OCI-LY7 (cell line): ENCODE results near the gene DMRTA1. TPM values are rescaled to one million over a fixed set of nuclear protein-coding genes. Genes with fewer than 3 reads are reported as not detected.
"Not testable (repeated sequence)": the region's sequence is repeated elsewhere in the genome, so short reads cannot be mapped to it uniquely, and the experiment has no call there.

Experiments used
- BruUV-seq: library from RNA; stranded (reverse); fragments of 400-500 nt; replicated peaks from 2 replicates; lab custom pipeline; 2021; lab: Mats Ljungman, UMichigan
- CTCF ChIA-PET: fragments of 300-600 bp; sonication (Branson Sonifier 250); formaldehyde crosslinking; loops from one replicate; lab custom pipeline; 2022; ENCODE audit warnings: antibody characterized with exemption; ENCODE audit not compliant: unreplicated experiment; lab: Charles Lee
- POLR2A ChIA-PET: fragments of 300-600 bp; sonication (Branson Sonifier 250); formaldehyde crosslinking; loops from one replicate; lab custom pipeline; 2022; ENCODE audit warnings: antibody characterized with exemption; lab: Charles Lee
- DNase-seq: peaks from one replicate; pipeline ENCODE4 v3.0.0-alpha.2; 2015; ENCODE audit warnings: low spot score
- H2AFZ ChIP-seq: fragments of 200-600 bp; sonication (generic), shearing (Covaris generic); 2 replicates; pipeline ENCODE4 v1.6.1; 2014; ENCODE audit warnings: mild to moderate bottlenecking, antibody characterized with exemption, low read length, moderate library complexity
- H3K27ac ChIP-seq: fragments of 200-600 bp; sonication (generic); 2 replicates; pipeline ENCODE4 v1.5.1; 2014; ENCODE audit warnings: mixed run types, low read depth, mild to moderate bottlenecking, moderate library complexity, low read length, inconsistent platforms; ENCODE audit not compliant: poor library complexity, severe bottlenecking
- H3K36me3 ChIP-seq: fragments of 200-600 bp; sonication (generic); 2 replicates; pipeline ENCODE4 v1.6.1; 2014; ENCODE audit warnings: mild to moderate bottlenecking, antibody characterized with exemption, low read length, moderate library complexity, mixed read lengths; ENCODE audit not compliant: insufficient read depth
- H3K4me1 ChIP-seq: fragments of 200-600 bp; sonication (generic); 2 replicates; pipeline ENCODE4 v1.5.1; 2014; ENCODE audit warnings: mild to moderate bottlenecking, low read length; ENCODE audit not compliant: insufficient read depth, poor library complexity, severe bottlenecking
- H3K4me2 ChIP-seq: fragments of 200-600 bp; sonication (generic); 2 replicates; pipeline ENCODE4 v1.6.1; 2014; ENCODE audit warnings: mild to moderate bottlenecking, low read length
- H3K4me3 ChIP-seq: fragments of 200-600 bp; sonication (generic); 2 replicates; pipeline ENCODE4 v1.5.1; 2014; ENCODE audit warnings: mild to moderate bottlenecking, low read depth, low read length; ENCODE audit not compliant: poor library complexity, severe bottlenecking
- H3K79me2 ChIP-seq: fragments of 200-600 bp; sonication (generic); 2 replicates; pipeline ENCODE4 v1.6.1; 2016; ENCODE audit warnings: low read depth, mild to moderate bottlenecking, low read length, moderate library complexity, mixed read lengths; ENCODE audit not compliant: insufficient read depth
- H3K9me2 ChIP-seq: fragments of 200-600 bp; sonication (generic); 2 replicates; pipeline ENCODE4 v1.6.1; 2016; ENCODE audit warnings: mild to moderate bottlenecking, low read length, mixed read lengths; ENCODE audit not compliant: insufficient read depth
- H3K9me3 ChIP-seq: fragments of 200-600 bp; sonication (generic); 2 replicates; pipeline ENCODE4 v1.6.1; 2014; ENCODE audit warnings: mild to moderate bottlenecking, mixed run types, low read length, mixed read lengths
- H4K20me1 ChIP-seq: fragments of 200-600 bp; sonication (generic); 2 replicates; pipeline ENCODE4 v1.6.1; 2014; ENCODE audit warnings: mild to moderate bottlenecking, antibody characterized with exemption, low read length, moderate library complexity, mixed read lengths; ENCODE audit not compliant: insufficient read depth
- EZH2phosphoT487 ChIP-seq: fragments of 200-600 bp; sonication (generic); IDR thresholded peaks from 2 replicates; pipeline ENCODE4 v1.6.1; 2018; ENCODE audit warnings: low read depth, borderline replicate concordance, mild to moderate bottlenecking, mixed run types, antibody characterized with exemption, low read length, moderate library complexity, mixed read lengths
- intact Hi-C: fragments of 100-400 bp; cut with micrococcal nuclease; formaldehyde crosslinking; loops from one replicate; pipeline ENCODE4 v1.10.0; 2022; ENCODE audit not compliant: unreplicated experiment
- total RNA-seq, 2 experiments: library from RNA; depleted of rRNA in 1 of 2; stranded (reverse); fragments of >200 nt in 1 of 2; shearing (Covaris generic) in 1 of 2; gene quantifications; 2 replicates each; pipeline ENCODE4 v1.2.3, GENCODE V29; 2014 to 2022
- TF ChIP-seq, protein P1 (sequence below): fragments of 200-600 bp; sonication (generic); conservative IDR thresholded peaks from 2 replicates; pipeline ENCODE4 v1.5.1; 2014; ENCODE audit warnings: mild to moderate bottlenecking, antibody characterized with exemption, low read length, moderate library complexity, mixed read lengths

The DMRTA1 gene
- total RNA-seq, 2 experiments from 2014 or later, result not detected

DNA sequence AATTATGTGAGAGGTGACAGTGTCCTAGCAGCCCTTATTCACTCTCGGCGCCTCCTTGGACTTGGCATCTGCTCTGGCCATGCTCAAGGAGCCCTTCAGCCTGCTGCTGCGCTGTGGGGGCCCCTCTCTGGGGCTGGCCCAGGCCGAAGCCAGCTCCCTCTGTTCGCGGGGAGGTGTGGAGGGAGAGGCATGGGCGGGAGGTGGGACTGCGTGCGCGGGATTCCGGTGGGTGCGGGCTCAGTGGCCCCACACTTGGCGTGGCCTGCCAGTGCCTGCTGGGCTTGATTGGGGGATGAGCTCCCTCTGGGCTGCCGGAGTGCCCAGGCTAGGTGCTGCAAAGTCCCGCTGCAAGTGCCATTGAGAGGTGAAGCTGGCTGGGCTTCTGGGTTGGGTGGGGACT is 12.9 kb upstream of the DMRTA1 start:
- no peaks in the 10 kb centered on the region for H3K36me3 ChIP-seq
- no peaks in the 10 kb centered on the region for H4K20me1 ChIP-seq
- H2AFZ ChIP-seq, result no peak overlapping the region
- no peak overlapping the region for H3K4me3 ChIP-seq
- DNase-seq, result no peak
- H3K9me2 ChIP-seq, result no peaks in the 10 kb centered on the region
- H3K4me2 ChIP-seq, result no peak overlapping the region
- no TSS peak for BruUV-seq
- intact Hi-C loops, result no loop called here
- H3K4me1 ChIP-seq, result no peaks in the 10 kb centered on the region
- ChIA-PET POLR2A (no interaction called here), CTCF (no interaction called here)
- H3K27ac ChIP-seq, result no peak overlapping the region
- H3K9me3 ChIP-seq, result no peaks in the 10 kb centered on the region
- TF ChIP-seq, protein P1, sequence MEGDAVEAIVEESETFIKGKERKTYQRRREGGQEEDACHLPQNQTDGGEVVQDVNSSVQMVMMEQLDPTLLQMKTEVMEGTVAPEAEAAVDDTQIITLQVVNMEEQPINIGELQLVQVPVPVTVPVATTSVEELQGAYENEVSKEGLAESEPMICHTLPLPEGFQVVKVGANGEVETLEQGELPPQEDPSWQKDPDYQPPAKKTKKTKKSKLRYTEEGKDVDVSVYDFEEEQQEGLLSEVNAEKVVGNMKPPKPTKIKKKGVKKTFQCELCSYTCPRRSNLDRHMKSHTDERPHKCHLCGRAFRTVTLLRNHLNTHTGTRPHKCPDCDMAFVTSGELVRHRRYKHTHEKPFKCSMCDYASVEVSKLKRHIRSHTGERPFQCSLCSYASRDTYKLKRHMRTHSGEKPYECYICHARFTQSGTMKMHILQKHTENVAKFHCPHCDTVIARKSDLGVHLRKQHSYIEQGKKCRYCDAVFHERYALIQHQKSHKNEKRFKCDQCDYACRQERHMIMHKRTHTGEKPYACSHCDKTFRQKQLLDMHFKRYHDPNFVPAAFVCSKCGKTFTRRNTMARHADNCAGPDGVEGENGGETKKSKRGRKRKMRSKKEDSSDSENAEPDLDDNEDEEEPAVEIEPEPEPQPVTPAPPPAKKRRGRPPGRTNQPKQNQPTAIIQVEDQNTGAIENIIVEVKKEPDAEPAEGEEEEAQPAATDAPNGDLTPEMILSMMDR, result no peak
- H3K79me2 ChIP-seq, result no peaks in the 10 kb centered on the region

DNA sequence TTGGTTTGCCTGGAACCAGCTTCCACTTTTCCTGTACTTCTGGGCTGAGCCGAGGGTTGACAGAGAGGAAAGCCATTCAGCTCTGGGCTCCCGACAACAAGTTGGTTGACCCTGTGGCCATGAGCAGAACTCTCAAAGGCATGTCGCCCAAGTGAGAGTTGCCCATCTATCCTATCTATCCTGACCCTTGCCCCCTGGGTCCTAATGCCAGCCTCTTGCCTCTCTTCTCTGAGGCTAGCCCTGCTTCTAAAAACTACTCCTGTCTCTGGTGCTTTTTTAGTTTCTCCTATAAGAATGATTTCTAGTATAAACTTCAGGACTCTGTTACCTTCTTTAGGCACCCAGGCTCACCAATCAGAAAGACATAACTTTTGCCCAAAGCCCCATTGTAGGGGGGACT is 11.4 kb upstream of the DMRTA1 start:
- H2AFZ ChIP-seq, H3K4me1 ChIP-seq, H3K27ac ChIP-seq, H3K36me3 ChIP-seq, H3K9me2 ChIP-seq, H3K9me3 ChIP-seq, CTCF ChIA-PET, H3K4me3 ChIP-seq, H4K20me1 ChIP-seq, BruUV-seq, H3K79me2 ChIP-seq, DNase-seq, POLR2A ChIA-PET, H3K4me2 ChIP-seq, intact Hi-C loops: not testable (repeated sequence)

DNA sequence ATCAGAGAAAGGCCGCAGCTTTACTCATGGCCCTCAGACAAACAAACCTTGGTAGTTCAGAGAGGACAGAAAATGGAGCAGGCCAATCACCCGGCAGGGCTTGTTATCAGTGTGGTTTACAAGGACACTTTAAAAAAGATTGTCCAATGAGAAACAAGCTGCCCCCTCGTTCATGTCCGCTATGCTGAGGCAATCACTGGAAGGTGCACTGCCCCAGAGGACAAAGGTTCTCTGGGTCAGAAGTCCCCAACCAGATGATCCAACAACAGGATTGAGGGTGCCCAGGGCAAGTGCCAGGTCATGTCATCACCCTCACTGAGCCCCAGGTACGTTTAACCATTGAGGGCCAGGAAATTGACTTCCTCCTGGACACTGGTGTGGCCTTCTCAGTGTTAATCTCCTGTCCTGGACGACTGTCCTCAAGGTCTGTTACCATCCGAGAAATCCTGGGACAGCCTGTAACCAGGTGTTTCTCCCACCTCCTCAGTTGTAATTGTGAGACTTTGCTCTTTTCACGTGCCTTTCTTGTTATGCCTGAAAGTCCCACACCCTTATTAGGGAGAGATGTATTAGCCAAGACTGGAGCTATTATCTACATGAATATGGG is 9.1 kb upstream of the DMRTA1 start:
- H3K9me2 ChIP-seq, H3K9me3 ChIP-seq, DNase-seq, CTCF ChIA-PET, H3K4me3 ChIP-seq, H4K20me1 ChIP-seq, H3K4me2 ChIP-seq, H3K27ac ChIP-seq, H3K36me3 ChIP-seq, H3K4me1 ChIP-seq, H3K79me2 ChIP-seq, BruUV-seq, intact Hi-C loops, POLR2A ChIA-PET, H2AFZ ChIP-seq: not testable (repeated sequence)

DNA sequence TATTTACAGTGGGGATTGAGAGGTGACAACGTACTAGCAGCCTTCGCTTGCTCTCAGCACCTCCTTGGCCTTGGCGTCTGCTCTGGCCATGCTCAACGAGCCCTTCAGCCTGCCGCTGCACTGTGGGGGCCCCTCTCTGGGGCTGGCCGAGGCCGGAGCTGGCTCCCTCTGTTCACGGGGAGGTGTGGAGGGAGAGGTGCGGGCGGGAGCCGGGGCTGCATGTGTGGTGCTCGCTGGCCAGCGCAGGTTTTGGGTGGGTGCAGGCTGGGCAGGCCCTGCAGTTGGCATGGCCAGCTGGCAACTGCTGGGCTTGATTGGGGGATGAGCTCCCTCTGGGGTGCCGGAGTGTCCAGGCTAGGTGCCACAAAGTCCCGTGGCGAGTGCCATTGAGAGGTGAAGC is 5.8 kb upstream of the DMRTA1 start:
- Histone ChIP-seq H4K20me1 (no peaks in the 10 kb centered on the region), H3K27ac (no peak overlapping the region), H3K36me3 (no peaks in the 10 kb centered on the region), H3K4me1 (no peaks in the 10 kb centered on the region), H3K4me3 (no peak overlapping the region), H3K4me2 (no peak overlapping the region), H3K9me2 (0 out of 2 replicates have a peak, but pooled peaks cover 2% of the 10 kb centered on the region), H3K9me3 (no peaks in the 10 kb centered on the region), H2AFZ (no peak overlapping the region), H3K79me2 (no peaks in the 10 kb centered on the region)
- ChIA-PET POLR2A (interaction anchor here (0.6 to 1.2 kb wide), 2 partner anchors 11 to 1296 kb away, joined by 3 read pairs; no protein-coding TSS in a partner anchor), CTCF (no interaction called here)
- no TSS peak for BruUV-seq
- DNase-seq, result no peak
- TF ChIP-seq EZH2phosphoT487, result no peak
- TF ChIP-seq, protein P1, result no peak
- intact Hi-C loops, result loop anchor here (10.0 kb wide), 1 partner anchor 964 kb away; no protein-coding TSS in a partner anchor
